CD4-positive, alpha-beta T cell treated with Interleukin-17A for 4 hours (primary cell): ENCODE results near the gene PRR33.

Experiments
- DNase-seq: peaks from one replicate; pipeline ENCODE4 v3.0.0-alpha.2; 2020; ENCODE audit warnings: mixed read lengths

PRR33 gene

DNA sequence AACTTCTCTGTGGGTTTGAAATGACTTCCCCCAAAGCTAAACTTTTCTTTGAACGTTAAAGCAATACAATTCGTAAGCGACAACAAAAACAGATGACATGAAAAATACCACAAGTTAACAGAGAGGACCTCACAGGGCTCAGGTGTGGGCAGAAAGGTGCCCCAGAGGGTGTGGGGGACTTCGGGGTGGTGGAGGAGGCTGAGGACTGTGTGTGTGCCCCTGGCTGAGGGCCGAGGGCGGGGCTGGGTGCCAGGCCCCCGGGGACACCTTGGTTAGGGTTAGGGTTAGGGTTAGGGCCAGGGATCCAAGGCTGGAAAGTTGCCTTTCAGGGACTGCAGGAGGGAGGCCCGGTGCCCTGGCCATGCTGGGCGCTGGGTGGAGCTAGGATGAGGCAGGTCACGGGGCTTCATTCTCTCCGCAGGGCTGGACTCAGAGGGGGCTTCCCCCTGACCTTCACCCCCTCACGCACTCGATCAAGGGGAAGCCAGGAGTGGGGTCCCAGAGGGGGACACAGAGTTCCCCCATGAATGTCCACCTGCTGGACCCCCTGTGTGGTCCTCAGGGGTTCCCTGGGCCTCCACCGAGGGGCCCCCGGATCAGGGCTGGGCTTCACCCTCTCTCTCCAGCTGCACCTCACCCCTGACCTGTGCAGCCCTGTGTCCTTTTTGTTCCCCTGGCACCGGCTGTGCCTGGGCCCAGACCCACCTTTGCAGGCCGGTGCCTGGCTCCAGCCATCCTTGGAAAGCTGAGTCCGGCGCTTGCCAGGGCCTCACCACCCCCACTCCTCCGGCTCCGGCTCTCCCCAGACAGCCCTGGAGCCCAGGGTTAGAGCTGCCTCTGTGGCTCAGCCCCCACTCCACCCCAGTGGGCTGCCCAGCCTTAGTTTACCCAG, 45.9 kb downstream of the PRR33 start:
- peak; percentile 46 for DNase-seq

- DNase-seq = no peak
These were observed 46.6 kb downstream of the PRR33 start for GRCh38 chr11:1845095-1845429.

DNA sequence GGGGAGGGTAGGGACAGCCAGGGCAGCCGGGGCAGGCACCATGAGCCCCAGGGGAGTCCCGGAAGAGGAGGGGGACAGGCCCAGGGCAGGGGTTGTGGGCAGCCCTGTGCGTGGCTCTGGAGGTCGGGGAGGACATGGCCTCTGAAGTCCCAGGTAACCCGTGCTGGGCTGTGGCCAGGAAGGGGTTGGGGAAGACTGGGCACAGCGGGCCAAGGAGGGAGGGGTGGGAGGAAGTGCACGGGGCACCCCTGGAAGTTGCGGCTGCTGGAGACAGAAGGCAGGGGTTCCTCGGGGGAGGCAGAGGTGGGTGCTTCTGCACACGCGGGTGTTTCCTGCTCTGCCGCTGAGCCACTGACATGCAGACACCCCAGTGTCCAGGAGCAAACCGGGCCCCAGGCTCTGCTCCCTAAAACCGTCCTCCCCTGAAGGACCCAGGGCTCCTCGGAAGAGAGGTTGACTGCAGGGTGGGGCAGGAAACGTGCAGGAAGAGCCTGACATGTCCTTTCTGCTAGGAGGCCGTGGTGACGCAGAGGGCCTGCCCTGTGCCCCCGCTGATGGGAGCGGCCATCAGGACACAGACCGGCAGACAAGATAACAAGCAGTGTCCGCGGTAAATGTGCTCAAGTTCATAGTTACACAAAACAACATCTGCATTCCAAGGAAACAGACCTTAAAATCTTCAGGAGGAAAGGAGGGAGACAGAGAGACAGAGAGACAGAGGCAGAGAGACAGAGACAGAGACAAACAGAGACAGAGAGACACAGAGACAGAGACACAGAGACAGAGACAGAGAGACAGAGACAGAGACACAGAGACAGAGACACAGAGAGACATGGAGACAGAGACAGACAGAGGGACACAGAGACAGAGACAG, 47.2 kb downstream of the PRR33 start:
- peak; percentile 70 for DNase-seq

DNA sequence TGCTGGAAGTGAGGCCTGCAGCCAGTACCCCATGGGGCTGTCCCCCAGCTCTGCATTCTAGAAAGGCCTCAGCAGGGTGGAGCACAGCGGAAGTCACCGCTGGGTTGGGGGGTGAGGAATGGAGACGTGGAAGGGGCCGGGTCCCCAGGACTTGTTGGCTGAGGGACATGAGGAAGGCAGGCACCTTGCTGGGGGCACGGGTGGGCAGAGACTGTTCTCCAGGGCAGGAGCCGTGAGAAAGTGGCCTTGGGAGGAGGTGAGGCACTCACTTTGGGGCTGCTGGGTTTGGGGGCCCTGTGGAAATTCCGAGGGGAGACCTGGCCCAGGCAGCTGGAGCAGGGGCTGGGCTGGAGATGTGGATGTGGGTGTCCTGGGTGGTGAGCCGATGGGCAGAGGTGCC, 47.9 kb downstream of the PRR33 start:
- no peak for DNase-seq

DNA sequence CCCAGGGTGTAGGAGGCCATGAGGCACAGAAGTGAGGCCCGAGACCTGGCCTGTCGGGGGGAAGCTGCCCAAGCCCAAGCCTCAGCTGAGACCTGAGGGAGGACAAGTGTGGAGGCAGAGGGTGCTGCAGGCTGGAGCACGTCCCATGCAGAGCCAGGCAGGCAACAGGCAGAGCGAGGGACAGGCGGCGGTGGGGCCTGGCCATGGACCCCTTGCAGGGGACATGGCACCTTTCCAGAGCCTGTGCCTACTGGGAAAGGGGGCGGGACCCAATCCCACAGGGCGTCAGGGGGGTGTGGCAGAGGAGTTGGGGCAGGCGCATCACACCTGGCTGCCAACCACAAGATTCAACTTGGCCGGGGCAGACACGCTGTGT, 48.6 kb downstream of the PRR33 start:
- no peak for DNase-seq

- DNase-seq = no peak
These were observed 49.3 kb downstream of the PRR33 start for GRCh38 chr11:1842149-1843097.

DNA sequence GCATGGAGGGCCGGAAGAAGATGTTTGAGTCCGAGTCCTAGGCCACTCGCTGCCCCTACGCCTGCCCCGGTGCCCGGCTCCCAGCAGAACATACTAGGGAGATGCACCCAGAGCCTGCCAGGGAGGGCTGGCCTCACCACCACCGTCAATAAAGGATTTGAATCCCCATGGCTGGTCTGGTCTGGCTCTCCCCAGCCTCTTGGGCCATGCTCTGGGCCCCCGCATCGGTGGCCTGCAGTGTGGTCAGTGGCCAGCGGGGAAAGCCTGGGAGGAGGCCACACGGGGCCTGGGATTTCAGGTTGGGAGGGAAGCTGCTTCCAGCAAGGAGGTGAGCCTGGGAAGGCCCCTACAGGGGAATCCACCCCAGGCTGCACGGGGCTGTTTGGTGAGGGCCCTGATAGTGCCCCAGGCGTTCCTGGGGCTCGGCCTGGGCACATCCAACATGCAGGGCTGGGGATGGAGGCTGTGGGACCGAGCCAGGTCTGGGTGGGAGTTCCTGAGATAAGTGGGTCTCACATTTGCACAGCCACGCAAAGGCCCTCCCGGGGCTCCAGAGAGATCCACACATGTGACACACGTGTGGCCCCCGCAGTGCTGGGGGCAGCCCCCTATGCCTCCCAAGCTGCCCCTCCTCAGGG, 50.1 kb downstream of the PRR33 start:
- DNase-seq = no peak

GRCh38 chr11:1840780-1841480, 50.8 kb downstream of the PRR33 start:
- no peak for DNase-seq

- DNase-seq = no peak
These were observed 51.5 kb downstream of the PRR33 start for GRCh38 chr11:1839924-1840779.

GRCh38 chr11:1839204-1839923, 52.3 kb downstream of the PRR33 start:
- no peak for DNase-seq

- no peak for DNase-seq
These were observed 53.1 kb downstream of the PRR33 start, which contains the start of gene TNNI2 for GRCh38 chr11:1838426-1839144. Gene TNNI2, plus strand, starts transcription at chr11:1838981. Its CDS starts 716 bp downstream, at chr11:1839697.
